ENCODE data around the gene DLX1. TPM values are rescaled to one million over a fixed set of nuclear protein-coding genes. Genes with fewer than 3 reads are reported as not detected.
"Not testable (repeated sequence)": the region's sequence is repeated elsewhere in the genome, so short reads cannot be mapped to it uniquely, and the experiment has no call there.

Gene DLX1
- total and polyA plus RNA-seq, 4 donors = 0.14 to 0.61 (median 0.29) TPM; not detected in 1

DNA sequence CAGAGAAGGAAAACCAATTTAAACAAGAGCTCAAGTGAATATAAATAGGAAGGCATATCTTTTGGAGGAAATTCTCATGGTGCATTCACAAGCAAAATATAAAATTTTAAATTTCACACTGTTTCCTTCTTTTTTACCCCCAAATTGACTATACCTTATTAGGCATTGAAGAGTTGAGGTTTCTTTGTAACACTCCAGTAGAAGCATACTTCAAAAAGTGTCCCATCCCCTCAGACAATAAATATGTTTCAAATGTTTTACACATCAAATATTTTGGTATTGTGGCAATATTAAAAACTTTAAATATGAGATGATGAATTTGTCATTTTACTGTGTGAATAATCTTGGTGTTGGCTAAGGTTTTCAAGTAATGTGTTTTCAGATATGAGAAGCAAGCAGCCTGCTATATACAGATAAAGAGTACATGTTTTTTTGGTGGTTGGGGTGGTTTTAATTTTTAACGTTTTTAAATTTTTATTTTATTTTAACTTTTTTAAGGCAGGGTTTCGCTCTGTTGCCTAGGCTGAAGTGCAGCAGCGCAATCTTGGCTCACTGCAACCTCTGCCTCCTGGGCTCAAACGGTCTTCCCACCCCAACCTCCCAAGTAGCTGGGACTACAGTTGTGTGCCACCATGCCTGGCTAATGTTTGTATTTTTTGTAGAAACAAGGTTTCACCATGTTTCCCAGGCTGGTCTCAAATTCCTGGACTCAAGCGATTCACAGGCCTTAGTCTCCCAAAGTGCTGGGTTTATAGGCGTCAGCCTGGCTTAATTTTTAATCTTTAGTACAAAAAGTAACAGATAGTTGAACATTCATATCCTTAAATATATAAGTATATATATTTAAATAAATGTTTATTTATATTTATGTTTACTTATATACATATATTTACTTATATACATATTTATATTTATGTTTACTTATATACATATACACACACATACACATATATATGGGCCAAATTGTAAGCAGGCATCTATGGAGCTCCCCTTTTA is 36.5 kb upstream of the DLX1 start:
- Histone ChIP-seq H3K27ac (ENCODE audit: low read depth, low read length) (no peak overlapping the region), H3K36me3 (ENCODE audit: control insufficient read depth, insufficient read depth, low read length) (no peaks in the 10 kb centered on the region), H3K9me3 (ENCODE audit: control insufficient read depth, insufficient read depth, low read length) (no peaks in the 10 kb centered on the region), H3K4me3 (ENCODE audit: low read depth, low read length) (no peak overlapping the region), H3K27me3 (ENCODE audit: control insufficient read depth, insufficient read depth, low read length) (no peaks in the 10 kb centered on the region), H3K4me1 (ENCODE audit: control insufficient read depth, insufficient read depth, low read length) (no peaks in the 10 kb centered on the region)
- no CpG with 5 or more reads among the region's 6 CpGs for WGBS (ENCODE audit: insufficient coverage)
- no peak for DNase-seq (ENCODE audit: low read depth in 4 of 6, low spot score in 6 of 6)

DNA sequence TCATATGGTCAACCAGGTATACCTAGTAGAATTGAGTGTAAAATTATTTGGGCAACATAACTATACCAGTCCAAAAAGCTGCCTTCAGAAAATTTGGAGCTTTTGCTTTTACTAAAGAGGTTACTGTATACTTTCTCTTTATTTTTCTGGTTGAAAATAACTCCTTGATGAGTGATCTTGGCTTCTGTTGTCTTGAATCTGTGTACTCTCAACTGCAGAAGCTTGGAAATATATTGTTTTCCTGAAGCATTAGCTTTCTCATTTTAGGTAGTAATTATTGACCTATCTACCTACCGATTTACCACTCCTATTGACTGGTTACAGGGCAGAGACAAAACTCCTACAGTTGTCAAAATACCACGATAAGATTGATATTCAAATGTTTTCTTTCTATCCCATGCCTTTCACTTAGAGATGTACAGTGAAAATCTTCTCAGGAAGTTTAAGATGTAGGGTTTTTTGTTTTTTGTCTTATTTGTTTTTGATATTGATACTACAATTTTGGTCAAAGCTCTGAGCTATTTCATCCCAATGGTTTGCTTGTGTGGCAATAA is 35.7 kb upstream of the DLX1 start:
- no peak for DNase-seq (ENCODE audit: low read depth in 4 of 6, low spot score in 6 of 6)
- Histone ChIP-seq H3K27me3 (ENCODE audit: control insufficient read depth, insufficient read depth, low read length) (no peaks in the 10 kb centered on the region), H3K4me1 (ENCODE audit: control insufficient read depth, insufficient read depth, low read length) (no peaks in the 10 kb centered on the region), H3K27ac (ENCODE audit: low read depth, low read length) (no peak overlapping the region), H3K4me3 (ENCODE audit: low read depth, low read length) (no peak overlapping the region), H3K9me3 (ENCODE audit: control insufficient read depth, insufficient read depth, low read length) (no peaks in the 10 kb centered on the region), H3K36me3 (ENCODE audit: control insufficient read depth, insufficient read depth, low read length) (no peaks in the 10 kb centered on the region)
- WGBS (ENCODE audit: insufficient coverage) = no CpG with 5 or more reads among the region's 2 CpGs

DNA sequence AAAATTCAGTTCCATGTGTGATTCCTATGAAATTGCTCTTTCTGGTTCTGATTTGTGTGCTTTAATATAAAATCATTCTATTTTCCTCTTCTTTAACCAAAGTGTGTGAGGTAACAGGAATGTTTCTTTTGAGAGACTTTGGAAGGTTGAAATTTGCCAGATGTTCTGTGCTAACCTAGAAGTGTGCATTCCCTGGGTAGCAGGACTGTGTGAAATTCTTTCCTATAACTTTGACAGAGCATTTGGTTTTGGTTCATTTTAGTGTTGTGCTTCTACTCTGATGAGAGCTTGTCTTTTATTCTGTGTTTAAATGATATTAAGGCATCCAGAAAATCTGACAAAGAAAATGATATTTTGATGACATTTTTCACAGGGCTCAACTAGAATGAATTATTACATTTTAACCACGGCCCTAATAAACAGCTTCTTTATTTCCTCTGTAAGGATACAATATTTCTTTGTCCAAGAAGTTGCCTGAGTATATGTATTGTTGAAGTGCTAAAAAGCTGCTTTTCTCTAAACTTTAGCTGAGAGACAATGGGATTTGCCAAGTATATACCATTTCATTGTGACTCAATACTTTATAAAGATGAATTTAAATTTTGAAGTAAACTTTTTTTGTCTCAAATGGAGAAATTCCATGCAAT is 34.7 kb upstream of the DLX1 start:
- Histone ChIP-seq H3K27ac (ENCODE audit: low read depth, low read length) (no peak overlapping the region), H3K9me3 (ENCODE audit: control insufficient read depth, insufficient read depth, low read length) (no peaks in the 10 kb centered on the region), H3K27me3 (ENCODE audit: control insufficient read depth, insufficient read depth, low read length) (no peaks in the 10 kb centered on the region), H3K4me3 (ENCODE audit: low read depth, low read length) (no peak overlapping the region), H3K4me1 (ENCODE audit: control insufficient read depth, insufficient read depth, low read length) (no peaks in the 10 kb centered on the region), H3K36me3 (ENCODE audit: control insufficient read depth, insufficient read depth, low read length) (no peaks in the 10 kb centered on the region)
- no peak for DNase-seq (ENCODE audit: low read depth in 4 of 6, low spot score in 6 of 6)
- WGBS (ENCODE audit: insufficient coverage) = no CpG with 5 or more reads among the region's 1 CpG

DNA sequence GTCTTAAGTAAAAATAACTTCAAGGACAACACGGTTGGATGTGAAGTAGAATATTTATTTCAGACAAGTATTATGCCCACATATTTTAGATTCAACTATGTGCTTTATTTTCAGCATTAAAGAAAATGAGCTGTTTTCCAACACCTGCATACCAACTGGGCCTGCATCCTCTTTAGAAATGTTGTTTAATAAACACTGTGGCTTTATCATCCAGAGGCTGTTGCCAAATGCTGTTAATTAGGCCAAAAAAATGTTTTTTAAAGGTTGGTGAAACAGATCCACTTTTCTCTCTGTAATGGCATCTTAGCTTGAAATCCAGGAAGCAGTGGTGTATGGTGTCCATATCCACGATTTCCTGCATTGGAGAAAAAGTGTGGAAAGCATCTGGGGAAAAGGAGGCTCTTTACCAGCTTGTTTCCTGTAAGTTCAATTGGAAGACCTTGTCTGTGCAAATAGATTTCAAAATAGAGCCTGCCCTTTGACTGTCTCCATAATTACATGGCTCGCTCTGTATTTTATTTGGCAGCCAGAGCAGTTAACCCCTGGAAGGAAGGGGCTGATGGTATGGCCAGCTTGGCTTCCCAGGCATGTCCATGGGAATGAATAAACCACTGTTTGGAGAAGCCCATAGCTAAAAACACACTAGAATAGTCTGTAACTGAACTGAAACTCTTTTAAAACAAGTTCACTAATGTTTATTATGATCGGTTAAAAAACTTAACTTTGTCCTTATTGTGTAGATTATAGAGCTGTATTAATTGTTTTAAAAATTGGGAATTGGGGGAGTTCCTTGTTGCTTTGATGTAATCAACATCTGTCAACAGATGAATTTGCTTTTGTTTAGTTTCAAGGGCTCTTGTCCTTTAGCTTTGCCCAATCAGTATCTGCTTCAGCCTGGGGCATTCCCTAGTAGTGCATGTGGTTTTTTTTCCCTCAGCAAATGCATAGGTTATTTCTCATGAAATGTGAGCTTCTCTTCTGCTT is 33.0 kb upstream of the DLX1 start:
- 0% methylated on average over 1 of the region's 4 CpGs for WGBS (ENCODE audit: insufficient coverage)

DNA sequence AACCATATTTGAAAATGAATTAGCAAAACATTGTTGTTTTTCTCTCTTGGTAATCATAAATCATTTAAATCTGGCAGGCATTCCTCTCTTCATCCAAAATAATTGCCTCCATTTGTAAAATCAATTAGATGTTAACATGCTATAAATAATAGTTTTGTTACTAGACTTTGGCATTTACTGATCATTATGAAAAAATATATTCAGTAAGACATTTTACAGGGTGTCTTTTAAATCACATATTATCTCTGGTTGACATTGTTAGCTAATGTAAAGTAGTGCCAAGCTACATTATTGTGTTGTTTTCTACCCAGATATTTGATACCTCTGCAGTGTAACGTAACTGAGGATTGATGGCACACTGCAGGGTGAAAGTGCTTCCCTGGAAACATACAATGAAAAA is 31.8 kb upstream of the DLX1 start:
- Histone ChIP-seq H3K27ac (ENCODE audit: low read depth, low read length) (no peak overlapping the region), H3K4me1 (ENCODE audit: control insufficient read depth, insufficient read depth, low read length) (no peaks in the 10 kb centered on the region), H3K27me3 (ENCODE audit: control insufficient read depth, insufficient read depth, low read length) (no peaks in the 10 kb centered on the region), H3K36me3 (ENCODE audit: control insufficient read depth, insufficient read depth, low read length) (no peaks in the 10 kb centered on the region), H3K9me3 (ENCODE audit: control insufficient read depth, insufficient read depth, low read length) (no peaks in the 10 kb centered on the region), H3K4me3 (ENCODE audit: low read depth, low read length) (no peak overlapping the region)
- no peak for DNase-seq (ENCODE audit: low read depth in 4 of 6, low spot score in 6 of 6)
- WGBS (ENCODE audit: insufficient coverage) = no CpG with 5 or more reads among the region's 1 CpG

More for the DNA sequence above, 33.0 kb upstream of the DLX1 start:
- no peak overlapping the region for H3K27ac ChIP-seq (ENCODE audit: low read depth, low read length)
- H3K27me3 ChIP-seq (ENCODE audit: control insufficient read depth, insufficient read depth, low read length) = no peaks in the 10 kb centered on the region
- no peaks in the 10 kb centered on the region for H3K9me3 ChIP-seq (ENCODE audit: control insufficient read depth, insufficient read depth, low read length)
- H3K36me3 ChIP-seq (ENCODE audit: control insufficient read depth, insufficient read depth, low read length) = no peaks in the 10 kb centered on the region
- no peak overlapping the region for H3K4me3 ChIP-seq (ENCODE audit: low read depth, low read length)
- peak in 2 of 6 donors; percentile 14 to 46 for DNase-seq (ENCODE audit: low read depth in 4 of 6, low spot score in 6 of 6)
- H3K4me1 ChIP-seq (ENCODE audit: control insufficient read depth, insufficient read depth, low read length) = no peaks in the 10 kb centered on the region

DNA sequence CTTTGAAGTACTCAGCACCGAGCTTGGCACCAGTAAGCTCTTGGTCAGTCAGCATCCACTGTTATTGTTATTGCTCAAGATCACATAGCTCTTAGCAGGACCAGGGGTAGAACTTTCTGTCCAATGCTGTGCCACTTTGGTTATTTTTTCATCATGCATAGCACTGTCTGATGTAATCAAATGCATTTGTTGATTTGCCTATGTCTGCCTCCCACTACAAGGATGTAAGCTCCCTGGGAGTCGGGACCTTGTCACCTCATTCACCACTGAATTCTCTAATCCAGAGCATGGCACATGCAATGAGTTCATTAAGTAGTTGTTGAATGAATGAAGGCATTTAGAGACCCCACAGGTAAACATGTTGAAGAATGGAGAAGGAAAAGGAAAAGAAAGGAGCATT is 29.0 kb upstream of the DLX1 start:
- DNase-seq (ENCODE audit: low read depth in 4 of 6, low spot score in 6 of 6) = no peak
- H3K4me3 ChIP-seq (ENCODE audit: low read depth, low read length) = no peak overlapping the region
- H3K27ac ChIP-seq (ENCODE audit: low read depth, low read length) = no peak overlapping the region
- 90% methylated on average over 1 of the region's 2 CpGs for WGBS (ENCODE audit: insufficient coverage)
- no peaks in the 10 kb centered on the region for H3K4me1 ChIP-seq (ENCODE audit: control insufficient read depth, insufficient read depth, low read length)
- no peaks in the 10 kb centered on the region for H3K27me3 ChIP-seq (ENCODE audit: control insufficient read depth, insufficient read depth, low read length)
- no peaks in the 10 kb centered on the region for H3K36me3 ChIP-seq (ENCODE audit: control insufficient read depth, insufficient read depth, low read length)
- H3K9me3 ChIP-seq (ENCODE audit: control insufficient read depth, insufficient read depth, low read length) = no peaks in the 10 kb centered on the region

DNA sequence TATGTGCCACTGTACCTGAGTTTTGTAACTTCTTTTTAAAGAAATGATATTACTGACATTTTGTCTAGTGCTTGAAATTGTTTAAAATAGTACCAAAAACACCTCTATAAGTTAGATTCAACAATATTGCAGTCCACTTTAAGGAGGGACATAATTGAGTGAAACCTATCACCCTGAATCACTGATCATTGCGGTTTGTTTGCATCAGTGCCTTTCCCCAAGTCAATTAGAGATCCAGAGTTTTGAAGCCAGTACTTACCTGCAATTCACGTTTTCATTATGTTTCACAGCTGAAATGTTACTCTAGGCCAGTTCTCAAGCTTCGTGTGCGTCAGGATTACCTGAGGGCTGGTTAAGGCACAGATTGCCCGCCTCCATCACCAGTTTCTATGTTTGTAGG is 26.6 kb upstream of the DLX1 start:
- Histone ChIP-seq H3K36me3 (ENCODE audit: control insufficient read depth, insufficient read depth, low read length) (no peaks in the 10 kb centered on the region), H3K27ac (ENCODE audit: low read depth, low read length) (no peak overlapping the region), H3K27me3 (ENCODE audit: control insufficient read depth, insufficient read depth, low read length) (no peaks in the 10 kb centered on the region), H3K4me1 (ENCODE audit: control insufficient read depth, insufficient read depth, low read length) (no peaks in the 10 kb centered on the region), H3K4me3 (ENCODE audit: low read depth, low read length) (no peak overlapping the region), H3K9me3 (ENCODE audit: control insufficient read depth, insufficient read depth, low read length) (no peaks in the 10 kb centered on the region)
- 94% methylated on average over 5 of the region's 5 CpGs for WGBS (ENCODE audit: insufficient coverage)
- no peak for DNase-seq (ENCODE audit: low read depth in 4 of 6, low spot score in 6 of 6)

DNA sequence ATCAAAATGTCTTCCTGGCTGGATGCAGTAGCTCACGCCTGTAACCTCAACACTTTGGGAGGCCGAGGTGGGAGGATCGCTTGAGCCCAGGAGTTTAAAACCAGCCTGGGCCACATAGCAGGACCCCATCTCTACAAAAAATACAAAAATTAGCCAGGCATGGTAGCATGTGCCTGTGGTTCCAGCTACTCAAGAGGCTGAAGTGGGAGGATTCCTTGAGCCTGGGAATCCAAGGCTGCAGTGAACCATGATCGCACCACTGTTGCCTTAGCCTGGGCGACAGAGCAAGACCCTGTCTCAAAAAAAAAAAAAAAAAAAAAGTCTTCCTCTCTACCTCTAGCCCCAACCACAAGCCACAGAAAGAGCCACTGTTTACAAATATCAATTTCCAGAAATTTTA is 25.2 kb upstream of the DLX1 start:
- not testable (repeated sequence) for DNase-seq (ENCODE audit: low read depth in 4 of 6, low spot score in 6 of 6); H3K4me3 ChIP-seq (ENCODE audit: low read depth, low read length); H3K27me3 ChIP-seq (ENCODE audit: control insufficient read depth, insufficient read depth, low read length); H3K27ac ChIP-seq (ENCODE audit: low read depth, low read length); H3K9me3 ChIP-seq (ENCODE audit: control insufficient read depth, insufficient read depth, low read length); H3K4me1 ChIP-seq (ENCODE audit: control insufficient read depth, insufficient read depth, low read length); H3K36me3 ChIP-seq (ENCODE audit: control insufficient read depth, insufficient read depth, low read length)
- no CpG with 5 or more reads among the region's 5 CpGs for WGBS (ENCODE audit: insufficient coverage)

DNA sequence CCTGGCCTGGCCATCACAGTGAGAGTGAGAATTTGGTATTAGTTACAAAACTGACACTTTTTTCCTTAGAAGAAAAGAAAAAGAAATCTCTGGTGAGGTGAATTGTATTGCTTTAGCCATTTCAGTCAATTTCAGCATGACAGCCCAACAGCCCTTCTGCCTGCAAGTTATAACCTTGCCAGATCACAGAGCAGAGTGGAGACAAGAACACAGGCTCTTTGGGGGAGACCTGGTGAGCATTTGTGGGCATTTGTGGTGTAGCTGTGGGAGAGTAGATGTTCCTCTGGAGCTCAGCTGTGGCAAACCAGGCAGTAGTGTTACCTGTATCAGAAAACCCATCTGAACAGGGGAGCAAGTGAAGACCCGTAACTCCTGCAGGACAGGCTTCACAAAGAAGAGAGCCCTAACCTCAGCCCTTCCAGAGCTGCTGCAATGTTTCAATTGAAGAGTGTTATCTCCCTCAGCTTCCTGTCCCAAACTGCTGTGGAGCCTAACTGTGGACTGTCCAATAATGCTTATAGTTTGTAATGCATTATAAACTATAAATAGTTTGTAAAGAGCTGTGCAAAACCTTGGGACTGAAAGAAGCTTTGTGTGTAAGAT is 22.8 kb upstream of the DLX1 start:
- no peak overlapping the region for H3K27ac ChIP-seq (ENCODE audit: low read depth, low read length)
- no peaks in the 10 kb centered on the region for H3K9me3 ChIP-seq (ENCODE audit: control insufficient read depth, insufficient read depth, low read length)
- H3K4me3 ChIP-seq (ENCODE audit: low read depth, low read length) = no peak overlapping the region
- WGBS (ENCODE audit: insufficient coverage) = 100% methylated on average over 1 of the region's 1 CpG
- no peaks in the 10 kb centered on the region for H3K27me3 ChIP-seq (ENCODE audit: control insufficient read depth, insufficient read depth, low read length)
- H3K36me3 ChIP-seq (ENCODE audit: control insufficient read depth, insufficient read depth, low read length) = no peaks in the 10 kb centered on the region
- H3K4me1 ChIP-seq (ENCODE audit: control insufficient read depth, insufficient read depth, low read length) = no peaks in the 10 kb centered on the region
- no peak for DNase-seq (ENCODE audit: low read depth in 4 of 6, low spot score in 6 of 6)

Data from spinal cord (tissue), 10 donors.